EL (cell line): ENCODE results near the gene COMMD7.
"Not testable (repeated sequence)": the region's sequence is repeated elsewhere in the genome, so short reads cannot be mapped to it uniquely, and the experiment has no call there.

Source experiments
- DNase-seq: peaks from one replicate; pipeline ENCODE4 v3.0.0-alpha.2; 2016

The COMMD7 gene

GRCh38 chr20:32727683-32728082 is 15.6 kb downstream of the COMMD7 start:
- DNase-seq = peak; percentile 84

- DNase-seq = no peak
These were observed 24.4 kb downstream of the COMMD7 start for GRCh38 chr20:32718749-32719348.

GRCh38 chr20:32711346-32711745 is 31.9 kb downstream of the COMMD7 start:
- no peak for DNase-seq

- DNase-seq = no peak
These were observed 33.6 kb downstream of the COMMD7 start for GRCh38 chr20:32709632-32710121.

- DNase-seq = not testable (repeated sequence)
These were observed 34.1 kb downstream of the COMMD7 start for GRCh38 chr20:32709029-32709631.

GRCh38 chr20:32707691-32708581 is 35.3 kb downstream of the COMMD7 start:
- peak; percentile 82 for DNase-seq

GRCh38 chr20:32706486-32706885 is 36.8 kb downstream of the COMMD7 start:
- no peak for DNase-seq

GRCh38 chr20:32702706-32703425 is 40.4 kb downstream of the COMMD7 start:
- no peak for DNase-seq

- no peak for DNase-seq
These were observed 45.7 kb downstream of the COMMD7 start for GRCh38 chr20:32697608-32698007.

GRCh38 chr20:32695089-32695488 is 48.2 kb downstream of the COMMD7 start:
- no peak for DNase-seq

GRCh38 chr20:32688966-32689365 is 54.3 kb downstream of the COMMD7 start:
- DNase-seq = not testable (repeated sequence)

- no peak for DNase-seq
These were observed 56.1 kb downstream of the COMMD7 start for GRCh38 chr20:32687180-32687532.

- no peak for DNase-seq
These were observed 56.6 kb downstream of the COMMD7 start for GRCh38 chr20:32686530-32687179.

GRCh38 chr20:32685541-32686529 is 57.4 kb downstream of the COMMD7 start:
- peak; percentile 82 for DNase-seq

GRCh38 chr20:32682508-32682987 is 60.7 kb downstream of the COMMD7 start:
- DNase-seq = no peak

- DNase-seq = peak; percentile 41
These were observed 61.8 kb downstream of the COMMD7 start for GRCh38 chr20:32681175-32682084.

- no peak for DNase-seq
These were observed 62.6 kb downstream of the COMMD7 start for GRCh38 chr20:32680544-32681174.

- DNase-seq = no peak
These were observed 64.3 kb downstream of the COMMD7 start for GRCh38 chr20:32678948-32679347.

- DNase-seq = no peak
These were observed 67.9 kb downstream of the COMMD7 start for GRCh38 chr20:32675223-32675975.
